Measurements from ENCODE around the gene OSBPL8.

OSBPL8 gene

DNA sequence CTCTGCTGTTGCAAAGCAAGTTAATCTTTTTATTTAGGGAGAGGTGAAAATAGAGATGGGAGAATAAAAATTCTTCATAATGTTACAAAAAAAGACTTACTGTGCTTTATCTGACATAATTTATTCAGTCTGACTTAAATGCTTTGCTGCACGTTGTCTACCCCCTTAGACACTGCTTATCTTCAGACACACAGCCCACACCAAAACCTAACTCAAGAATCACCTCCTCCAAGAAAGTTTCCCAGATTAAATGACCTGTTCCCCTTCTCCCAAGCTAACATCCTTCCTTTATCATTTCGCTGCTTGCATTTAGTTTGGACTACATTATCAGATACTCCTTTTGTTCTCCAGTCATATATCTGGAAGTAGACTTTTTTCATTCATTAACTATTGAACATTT is 3.8 kb downstream of the OSBPL8 start:
- DNase-seq (ENCODE audit: insufficient read length, low spot score) (no peak), FAIRE-seq (no peak)
- TF ChIP-seq, protein P1, sequence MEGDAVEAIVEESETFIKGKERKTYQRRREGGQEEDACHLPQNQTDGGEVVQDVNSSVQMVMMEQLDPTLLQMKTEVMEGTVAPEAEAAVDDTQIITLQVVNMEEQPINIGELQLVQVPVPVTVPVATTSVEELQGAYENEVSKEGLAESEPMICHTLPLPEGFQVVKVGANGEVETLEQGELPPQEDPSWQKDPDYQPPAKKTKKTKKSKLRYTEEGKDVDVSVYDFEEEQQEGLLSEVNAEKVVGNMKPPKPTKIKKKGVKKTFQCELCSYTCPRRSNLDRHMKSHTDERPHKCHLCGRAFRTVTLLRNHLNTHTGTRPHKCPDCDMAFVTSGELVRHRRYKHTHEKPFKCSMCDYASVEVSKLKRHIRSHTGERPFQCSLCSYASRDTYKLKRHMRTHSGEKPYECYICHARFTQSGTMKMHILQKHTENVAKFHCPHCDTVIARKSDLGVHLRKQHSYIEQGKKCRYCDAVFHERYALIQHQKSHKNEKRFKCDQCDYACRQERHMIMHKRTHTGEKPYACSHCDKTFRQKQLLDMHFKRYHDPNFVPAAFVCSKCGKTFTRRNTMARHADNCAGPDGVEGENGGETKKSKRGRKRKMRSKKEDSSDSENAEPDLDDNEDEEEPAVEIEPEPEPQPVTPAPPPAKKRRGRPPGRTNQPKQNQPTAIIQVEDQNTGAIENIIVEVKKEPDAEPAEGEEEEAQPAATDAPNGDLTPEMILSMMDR (IDR thresholded peaks at IDR 0.05; ENCODE audit: insufficient read depth, missing control alignments), result no peak

GRCh38 chr12:76555231-76555767 is 4.3 kb downstream of the OSBPL8 start:
- no peak for FAIRE-seq
- TF ChIP-seq, protein P1 (IDR thresholded peaks at IDR 0.05; ENCODE audit: insufficient read depth, missing control alignments), result no peak
- no peak for DNase-seq (ENCODE audit: insufficient read length, low spot score)

GRCh38 chr12:76554405-76555230 is 5.0 kb downstream of the OSBPL8 start:
- TF ChIP-seq, protein P1 (IDR thresholded peaks at IDR 0.05; ENCODE audit: insufficient read depth, missing control alignments), result no peak
- no peak for FAIRE-seq
- no peak for DNase-seq (ENCODE audit: insufficient read length, low spot score)

- DNase-seq (ENCODE audit: insufficient read length, low spot score), result no peak
- TF ChIP-seq, protein P1 (IDR thresholded peaks at IDR 0.05; ENCODE audit: insufficient read depth, missing control alignments), result no peak
- no peak for FAIRE-seq
Observed at GRCh38 chr12:76552343-76552938, 7.1 kb downstream of the OSBPL8 start.

DNA sequence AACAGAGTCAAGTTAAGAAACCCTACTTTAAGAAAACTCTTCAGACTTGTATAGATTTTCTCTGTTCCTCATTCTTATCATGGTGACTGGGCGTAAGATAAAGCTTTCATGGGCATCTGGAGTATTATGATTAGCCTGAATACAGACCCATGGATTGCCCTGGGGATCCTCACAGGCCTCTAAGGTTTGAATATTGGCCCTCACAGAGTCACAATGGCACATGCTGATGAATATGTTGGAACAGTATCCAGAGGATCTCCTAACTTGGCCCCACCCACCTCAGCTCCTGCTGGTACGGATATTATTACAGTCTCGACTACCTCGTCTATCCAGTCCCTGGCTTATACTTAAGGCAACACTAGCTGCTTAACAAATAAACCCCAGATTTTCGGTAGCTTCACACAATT is 8.1 kb downstream of the OSBPL8 start:
- FAIRE-seq (no peak), DNase-seq (ENCODE audit: insufficient read length, low spot score) (no peak)
- TF ChIP-seq, protein P1 (IDR thresholded peaks at IDR 0.05; ENCODE audit: insufficient read depth, missing control alignments), result no peak

DNA sequence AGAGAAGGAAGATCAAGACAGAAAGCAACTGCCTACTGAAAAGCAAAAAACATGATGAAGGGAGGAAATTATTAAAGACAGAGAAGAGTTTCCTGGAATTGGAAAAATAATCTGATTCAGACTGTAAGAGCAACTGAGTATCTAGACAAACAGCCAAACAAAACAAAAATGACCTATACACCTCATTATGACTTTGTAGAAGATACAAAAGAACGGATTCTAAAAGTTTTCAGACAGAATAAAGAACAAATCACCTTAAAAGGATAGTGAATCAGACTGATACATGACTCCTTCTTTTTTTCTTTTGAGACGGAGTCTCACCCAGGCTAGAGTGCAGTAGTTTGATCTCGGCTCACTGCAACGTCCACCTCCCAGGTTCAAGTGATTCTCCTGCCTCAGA is 10.4 kb downstream of the OSBPL8 start:
- no peak for FAIRE-seq
- TF ChIP-seq, protein P1 (IDR thresholded peaks at IDR 0.05; ENCODE audit: insufficient read depth, missing control alignments), result no peak
- no peak for DNase-seq (ENCODE audit: insufficient read length, low spot score)
